HCT116 (cell line): ENCODE results near the gene PTPRZ1. TPM values are rescaled to one million over a fixed set of nuclear protein-coding genes. Genes with fewer than 3 reads are reported as not detected.

Experiments used
- ATAC-seq: fragments of 200-7000 bp; cut with Tn5 transposase; 2 replicates; pipeline ENCODE4 v1.9.1; 2020; ENCODE audit warnings: mild to moderate bottlenecking, moderate library complexity
- BruUV-seq: library from RNA; stranded (reverse); fragments of 400-500 nt; replicated peaks from 2 replicates; lab custom pipeline; 2021; lab: Mats Ljungman, UMichigan
- CTCF ChIA-PET: fragments of 300-600 bp; sonication (Branson Sonifier 250); formaldehyde crosslinking; loops from one replicate; lab custom pipeline; 2021; ENCODE audit warnings: antibody characterized with exemption; lab: Charles Lee
- POLR2A ChIA-PET: fragments of 300-600, 350-600 bp; sonication (Branson Sonifier 250); formaldehyde crosslinking; loops from one replicate; lab custom pipeline; 2021; ENCODE audit warnings: antibody characterized with exemption; lab: Charles Lee
- RAD21 ChIA-PET, 2 experiments: fragments of 300-600 bp; sonication (Branson Sonifier 250); formaldehyde crosslinking; loops; one replicate each; lab custom pipeline; 2023; ENCODE audit warnings: low total read pairs in 2 of 2; ENCODE audit not compliant: uncharacterized antibody in 2 of 2, unreplicated experiment in 2 of 2, low non-redundant PET in 1 of 2; lab: Charles Lee
- DNase-seq: peaks from one replicate; pipeline ENCODE4 v3.0.0-alpha.2; 2010; ENCODE audit warnings: low read depth, low spot score
- H2AFZ ChIP-seq: fragments of 200-600 bp; shearing (Covaris generic), sonication (generic); 2 replicates; pipeline ENCODE4 v1.6.1; 2017; ENCODE audit warnings: low read depth, mixed run types, mixed read lengths, antibody characterized with exemption, low read length; ENCODE audit not compliant: poor library complexity, severe bottlenecking
- H3K27ac ChIP-seq: 2 replicates; pipeline ENCODE4 v1.5.1; 2012; ENCODE audit warnings: low read depth, low read length
- H3K27me3 ChIP-seq: fragments of 200-600 bp; sonication (generic); 2 replicates; pipeline ENCODE4 v1.6.1; 2016; ENCODE audit warnings: mixed run types, low read length, mixed read lengths; ENCODE audit not compliant: insufficient read depth
- H3K36me3 ChIP-seq, 2 experiments: fragments of 200-500 bp in 1 of 2; fragments of 200-600 bp in 1 of 2; sonication (Bioruptor generic) in 1 of 2; sonication (generic) in 1 of 2; 2 replicates each; pipeline versions ENCODE4 v1.5.1 to v1.6.1; 2014 to 2016; ENCODE audit warnings: low read length in 2 of 2, inconsistent platforms in 1 of 2, mixed read lengths in 1 of 2, mixed run types in 1 of 2; ENCODE audit not compliant: insufficient read depth in 2 of 2, control insufficient read depth in 1 of 2
- H3K4me1 ChIP-seq, 2 experiments: fragments of 200-600 bp in 1 of 2; sonication (generic) in 1 of 2; 2 replicates each; pipeline versions ENCODE4 v1.5.1 to v1.6.1; 2012 to 2017; ENCODE audit warnings: low read length in 2 of 2, inconsistent platforms in 1 of 2, mild to moderate bottlenecking in 1 of 2, mixed read lengths in 1 of 2, mixed run types in 1 of 2, moderate library complexity in 1 of 2; ENCODE audit not compliant: insufficient read depth in 2 of 2, control insufficient read depth in 1 of 2
- H3K4me2 ChIP-seq: fragments of 200-600 bp; sonication (generic); 2 replicates; pipeline ENCODE4 v1.6.1; 2017; ENCODE audit warnings: mixed run types, low read length, mixed read lengths
- H3K4me3 ChIP-seq, 2 experiments: fragments of 200-600 bp in 1 of 2; sonication (generic) in 1 of 2; replicated peaks in 1 of 2; 2 replicates each; pipeline ENCODE4 v1.5.1; 2011 to 2016; ENCODE audit warnings: low read length in 2 of 2, control low read depth in 1 of 2, low read depth in 1 of 2, mild to moderate bottlenecking in 1 of 2, mixed read lengths in 1 of 2, mixed run types in 1 of 2
- H3K79me2 ChIP-seq: fragments of 200-600 bp; sonication (generic); 2 replicates; pipeline ENCODE4 v1.6.1; 2017; ENCODE audit warnings: mild to moderate bottlenecking, mixed run types, low read length, moderate library complexity, mixed read lengths; ENCODE audit not compliant: insufficient read depth
- H3K9ac ChIP-seq: fragments of 200-600 bp; sonication (generic); 2 replicates; pipeline ENCODE4 v1.6.1; 2016; ENCODE audit warnings: low read length, mixed read lengths
- H3K9me2 ChIP-seq: fragments of 200-600 bp; sonication (generic), shearing (Covaris generic); 2 replicates; pipeline ENCODE4 v1.6.1; 2017; ENCODE audit warnings: mixed run types, mild to moderate bottlenecking, moderate library complexity; ENCODE audit not compliant: insufficient read depth
- H3K9me3 ChIP-seq, 2 experiments: fragments of 200-500 bp in 1 of 2; fragments of 200-600 bp in 1 of 2; sonication (Bioruptor generic) in 1 of 2; sonication (generic) in 1 of 2; 2 replicates each; pipeline ENCODE4 v1.6.1; 2014 to 2017; ENCODE audit warnings: low read length in 2 of 2, mixed read lengths in 2 of 2, inconsistent platforms in 1 of 2, low read depth in 1 of 2, mild to moderate bottlenecking in 1 of 2, mixed run types in 1 of 2, moderate library complexity in 1 of 2; ENCODE audit not compliant: control insufficient read depth in 1 of 2, insufficient read depth in 1 of 2
- H4K20me1 ChIP-seq: fragments of 200-600 bp; sonication (generic), shearing (Covaris generic); 2 replicates; pipeline ENCODE4 v1.6.1; 2017; ENCODE audit warnings: mixed run types, mild to moderate bottlenecking, moderate library complexity; ENCODE audit not compliant: insufficient read depth
- CBX3 ChIP-seq: IDR thresholded peaks from 2 replicates; pipeline ENCODE4 v1.6.1; 2012; ENCODE audit warnings: low read depth
- CEBPB ChIP-seq: IDR thresholded peaks from 2 replicates; pipeline ENCODE4 v1.6.1; 2012; ENCODE audit warnings: low read depth
- EGR1 ChIP-seq: IDR thresholded peaks from 2 replicates; pipeline ENCODE4 v1.6.1; 2012; ENCODE audit warnings: low read depth
- ELF1 ChIP-seq: IDR thresholded peaks from 2 replicates; pipeline ENCODE4 v1.6.1; 2012; ENCODE audit warnings: low read depth, borderline replicate concordance
- EZH2 ChIP-seq: fragments of 200-600 bp; sonication (generic); IDR thresholded peaks from 2 replicates; pipeline ENCODE4 v1.6.1; 2017; ENCODE audit warnings: antibody characterized with exemption, mixed run types
- EZH2phosphoT487 ChIP-seq: fragments of 200-600 bp; IDR thresholded peaks from 2 replicates; pipeline ENCODE4 v1.6.1; 2018; ENCODE audit warnings: antibody characterized with exemption, borderline replicate concordance
- FOSL1 ChIP-seq: IDR thresholded peaks from 2 replicates; pipeline ENCODE4 v1.6.1; 2012; ENCODE audit warnings: low read depth
- POLR2A ChIP-seq: IDR thresholded peaks from 2 replicates; pipeline ENCODE4 v1.7.0; 2011; ENCODE audit warnings: borderline replicate concordance; ENCODE audit not compliant: insufficient read depth, insufficient read length; ENCODE audit errors: extremely low read depth
- POLR2AphosphoS5 ChIP-seq: IDR thresholded peaks from 2 replicates; pipeline ENCODE4 v1.6.1; 2011; ENCODE audit warnings: mild to moderate bottlenecking, low read depth, low read length, moderate library complexity
- RAD21 ChIP-seq: IDR thresholded peaks from 2 replicates; pipeline ENCODE4 v1.6.1; 2012; ENCODE audit warnings: low read depth, mild to moderate bottlenecking
- SRF ChIP-seq: IDR thresholded peaks from 2 replicates; pipeline ENCODE4 v1.6.1; 2012; ENCODE audit warnings: low read depth
- YY1 ChIP-seq: IDR thresholded peaks from 2 replicates; pipeline ENCODE4 v1.6.1; 2011; ENCODE audit warnings: low read length, low read depth, moderate library complexity, mild to moderate bottlenecking; ENCODE audit not compliant: insufficient replicate concordance; ENCODE audit errors: extremely low read depth
- ZFX ChIP-seq: fragments of 450-650 bp; IDR thresholded peaks from 2 replicates; pipeline ENCODE4 v1.6.1; 2017
- ZNF274 ChIP-seq: fragments of 200-500 bp; sonication (Bioruptor generic); IDR thresholded peaks from 2 replicates; pipeline ENCODE4 v1.6.1; 2014; ENCODE audit warnings: mild to moderate bottlenecking, low read depth, low read length, inconsistent platforms
- intact Hi-C: fragments of 100-400 bp; cut with micrococcal nuclease; formaldehyde crosslinking; loops from 2 replicates; pipeline ENCODE4 v1.10.0; 2022
- total RNA-seq: library from RNA; stranded (reverse); gene quantifications from one replicate; pipeline ENCODE4 v1.2.1, GENCODE V29; 2021; ENCODE audit not compliant: unreplicated experiment
- TF ChIP-seq, protein P1 (sequence below): IDR thresholded peaks from 2 replicates; pipeline ENCODE4 v1.6.1; 2012
- TF ChIP-seq, protein P2 (sequence below), 3 experiments: fragments of 200-600 bp in 1 of 3; sonication (generic) in 1 of 3; IDR thresholded peaks in 2 of 3; conservative IDR thresholded peaks in 1 of 3; 2 replicates each; pipeline ENCODE4 v1.5.1; 2012 to 2017; ENCODE audit warnings: low read depth in 2 of 3, low read length in 2 of 3, antibody characterized with exemption in 1 of 3, borderline replicate concordance in 1 of 3, control low read depth in 1 of 3, mild to moderate bottlenecking in 1 of 3, mixed read lengths in 1 of 3, mixed run types in 1 of 3, moderate library complexity in 1 of 3; ENCODE audit not compliant: insufficient read depth in 1 of 3
- TF ChIP-seq, protein P3 (sequence below): IDR thresholded peaks from 2 replicates; pipeline ENCODE4 v1.6.1; 2011; ENCODE audit warnings: mild to moderate bottlenecking, low read length, moderate library complexity; ENCODE audit not compliant: insufficient replicate concordance; ENCODE audit errors: extremely low read depth

The PTPRZ1 gene
- total RNA-seq, 1 experiment from 2014 or later: 0.25 TPM

DNA sequence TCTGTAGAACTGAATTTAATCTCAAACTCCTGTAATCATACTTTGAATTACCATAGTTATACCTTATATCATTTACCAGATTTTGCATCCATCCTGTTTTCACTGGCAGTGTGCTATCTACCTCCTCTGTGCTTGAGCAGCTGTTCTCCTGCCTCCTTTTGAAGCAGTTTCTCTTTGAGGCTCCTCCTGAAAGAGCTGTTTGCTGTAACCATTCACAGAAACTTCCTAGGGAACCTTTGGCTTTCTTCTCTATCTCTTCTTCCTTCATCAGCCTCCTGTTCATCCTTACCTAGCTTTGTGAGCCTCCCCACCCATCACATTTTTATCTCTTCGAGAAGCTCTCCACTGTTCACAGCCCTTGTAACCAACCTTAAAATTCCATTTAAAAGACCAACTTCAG, 162.9 kb downstream of the PTPRZ1 start (continued):
- TF ChIP-seq YY1: no peak
- no peak for TF ChIP-seq POLR2AphosphoS5
- TF ChIP-seq ELF1: no peak
- TF ChIP-seq RAD21: no peak
- TF ChIP-seq SRF: no peak
- no peak for TF ChIP-seq ZNF274
- TF ChIP-seq CEBPB: no peak
- TF ChIP-seq FOSL1: no peak
- no peak for TF ChIP-seq POLR2A

DNA sequence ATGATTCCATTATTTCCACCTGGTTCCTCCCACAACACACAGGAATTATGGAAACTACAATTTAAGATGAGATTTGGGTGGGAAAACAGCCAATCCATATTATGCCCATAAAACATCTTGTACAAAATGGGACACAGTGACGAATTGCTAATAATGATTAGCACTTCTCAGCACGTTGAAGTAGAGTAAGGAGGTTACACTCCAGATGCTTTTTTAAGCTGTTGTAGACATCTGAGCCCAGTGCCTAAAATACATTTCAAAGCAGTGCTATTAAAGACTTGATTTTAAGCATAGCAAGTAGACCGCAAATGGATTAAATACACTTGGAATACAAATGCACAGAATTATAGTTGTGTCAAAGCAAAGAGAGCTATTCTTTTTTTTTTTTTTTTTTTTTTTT, 165.2 kb downstream of the PTPRZ1 start:
- Histone ChIP-seq H3K79me2 (no peaks in the 10 kb centered on the region), H2AFZ (no peak overlapping the region), H3K27ac (no peak overlapping the region), H3K4me3 (no peak overlapping the region), H3K27me3 (no peaks in the 10 kb centered on the region), H3K4me2 (no peak overlapping the region), H3K4me1 (no peaks in the 10 kb centered on the region), H3K9me3 (no peaks in the 10 kb centered on the region), H4K20me1 (no peaks in the 10 kb centered on the region), H3K9ac (no peak overlapping the region), H3K36me3 (no peaks in the 10 kb centered on the region), H3K9me2 (no peaks in the 10 kb centered on the region)
- intact Hi-C loops: no loop called here
- ATAC-seq: no peak
- POLR2A ChIA-PET: interaction anchor here (0.9 kb wide), 1 partner anchor 63 kb away, joined by 3 read pairs; no protein-coding TSS in a partner anchor
- RAD21 ChIA-PET: no interaction called here
- CTCF ChIA-PET: interaction anchor here (1.4 kb wide), 1 partner anchor 55 kb away, joined by 3 read pairs; no protein-coding TSS in a partner anchor
- BruUV-seq: no TSS peak
- TF ChIP-seq FOSL1: no peak
- TF ChIP-seq, protein P1, sequence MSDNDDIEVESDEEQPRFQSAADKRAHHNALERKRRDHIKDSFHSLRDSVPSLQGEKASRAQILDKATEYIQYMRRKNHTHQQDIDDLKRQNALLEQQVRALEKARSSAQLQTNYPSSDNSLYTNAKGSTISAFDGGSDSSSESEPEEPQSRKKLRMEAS: no peak
- no peak for TF ChIP-seq EZH2phosphoT487
- no peak for TF ChIP-seq RAD21
- TF ChIP-seq ZFX: no peak
- TF ChIP-seq POLR2AphosphoS5: no peak
- TF ChIP-seq CEBPB: no peak
- no peak for TF ChIP-seq POLR2A
- no peak for TF ChIP-seq EZH2
- TF ChIP-seq EGR1: no peak
- TF ChIP-seq, protein P2, sequence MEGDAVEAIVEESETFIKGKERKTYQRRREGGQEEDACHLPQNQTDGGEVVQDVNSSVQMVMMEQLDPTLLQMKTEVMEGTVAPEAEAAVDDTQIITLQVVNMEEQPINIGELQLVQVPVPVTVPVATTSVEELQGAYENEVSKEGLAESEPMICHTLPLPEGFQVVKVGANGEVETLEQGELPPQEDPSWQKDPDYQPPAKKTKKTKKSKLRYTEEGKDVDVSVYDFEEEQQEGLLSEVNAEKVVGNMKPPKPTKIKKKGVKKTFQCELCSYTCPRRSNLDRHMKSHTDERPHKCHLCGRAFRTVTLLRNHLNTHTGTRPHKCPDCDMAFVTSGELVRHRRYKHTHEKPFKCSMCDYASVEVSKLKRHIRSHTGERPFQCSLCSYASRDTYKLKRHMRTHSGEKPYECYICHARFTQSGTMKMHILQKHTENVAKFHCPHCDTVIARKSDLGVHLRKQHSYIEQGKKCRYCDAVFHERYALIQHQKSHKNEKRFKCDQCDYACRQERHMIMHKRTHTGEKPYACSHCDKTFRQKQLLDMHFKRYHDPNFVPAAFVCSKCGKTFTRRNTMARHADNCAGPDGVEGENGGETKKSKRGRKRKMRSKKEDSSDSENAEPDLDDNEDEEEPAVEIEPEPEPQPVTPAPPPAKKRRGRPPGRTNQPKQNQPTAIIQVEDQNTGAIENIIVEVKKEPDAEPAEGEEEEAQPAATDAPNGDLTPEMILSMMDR (IDR thresholded peaks at IDR 0.05 in 2 of 3, conservative IDR thresholded peaks at IDR 0.05 in 1 of 3; ENCODE audit: borderline replicate concordance in 1 of 3, insufficient read depth in 1 of 3, low read depth in 2 of 3, low read length in 2 of 3): no peak
- TF ChIP-seq CBX3: no peak
- TF ChIP-seq, protein P3, sequence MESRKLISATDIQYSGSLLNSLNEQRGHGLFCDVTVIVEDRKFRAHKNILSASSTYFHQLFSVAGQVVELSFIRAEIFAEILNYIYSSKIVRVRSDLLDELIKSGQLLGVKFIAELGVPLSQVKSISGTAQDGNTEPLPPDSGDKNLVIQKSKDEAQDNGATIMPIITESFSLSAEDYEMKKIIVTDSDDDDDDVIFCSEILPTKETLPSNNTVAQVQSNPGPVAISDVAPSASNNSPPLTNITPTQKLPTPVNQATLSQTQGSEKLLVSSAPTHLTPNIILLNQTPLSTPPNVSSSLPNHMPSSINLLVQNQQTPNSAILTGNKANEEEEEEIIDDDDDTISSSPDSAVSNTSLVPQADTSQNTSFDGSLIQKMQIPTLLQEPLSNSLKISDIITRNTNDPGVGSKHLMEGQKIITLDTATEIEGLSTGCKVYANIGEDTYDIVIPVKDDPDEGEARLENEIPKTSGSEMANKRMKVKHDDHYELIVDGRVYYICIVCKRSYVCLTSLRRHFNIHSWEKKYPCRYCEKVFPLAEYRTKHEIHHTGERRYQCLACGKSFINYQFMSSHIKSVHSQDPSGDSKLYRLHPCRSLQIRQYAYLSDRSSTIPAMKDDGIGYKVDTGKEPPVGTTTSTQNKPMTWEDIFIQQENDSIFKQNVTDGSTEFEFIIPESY: no peak
- DNase-seq: no peak
